GM12872 (cell line): ENCODE data around the gene DPP9.

Experiments used
- TF ChIP-seq, protein P1 (sequence below): IDR thresholded peaks from 3 replicates; pipeline ENCODE4 v1.5.1; 2011; ENCODE audit warnings: low read depth, mild to moderate bottlenecking, low read length, moderate library complexity; ENCODE audit not compliant: insufficient read depth

Gene DPP9

DNA sequence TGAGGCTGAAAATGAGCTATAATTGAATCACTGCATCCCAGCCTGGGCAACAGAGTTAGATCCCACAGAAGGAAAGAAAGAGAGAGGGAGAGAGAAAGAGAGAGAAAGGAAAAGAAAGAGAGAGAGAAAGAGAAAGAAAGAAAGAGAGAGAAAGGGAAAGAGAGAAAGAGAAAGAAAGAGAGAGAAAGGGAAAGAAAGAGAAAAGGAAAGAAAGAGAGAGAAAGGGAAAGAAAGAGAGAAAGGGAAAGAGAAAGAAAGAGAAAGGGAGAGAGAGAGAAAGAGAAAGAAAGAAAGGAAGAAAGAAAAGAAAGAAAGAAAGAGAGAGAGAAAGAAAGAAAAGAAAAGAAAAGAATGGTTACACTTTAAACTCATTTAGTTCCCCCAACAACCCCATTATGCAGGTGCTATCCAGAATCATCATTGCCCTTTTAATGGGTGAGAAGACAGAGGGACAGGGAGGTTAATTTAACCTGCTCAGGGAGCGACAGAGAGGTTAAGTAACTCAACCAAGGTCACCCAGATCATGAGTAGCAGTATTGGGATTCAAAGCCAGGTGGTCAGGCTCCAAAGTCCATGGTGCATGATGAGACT is 10.2 kb upstream of the DPP9 start:
- TF ChIP-seq, protein P1, sequence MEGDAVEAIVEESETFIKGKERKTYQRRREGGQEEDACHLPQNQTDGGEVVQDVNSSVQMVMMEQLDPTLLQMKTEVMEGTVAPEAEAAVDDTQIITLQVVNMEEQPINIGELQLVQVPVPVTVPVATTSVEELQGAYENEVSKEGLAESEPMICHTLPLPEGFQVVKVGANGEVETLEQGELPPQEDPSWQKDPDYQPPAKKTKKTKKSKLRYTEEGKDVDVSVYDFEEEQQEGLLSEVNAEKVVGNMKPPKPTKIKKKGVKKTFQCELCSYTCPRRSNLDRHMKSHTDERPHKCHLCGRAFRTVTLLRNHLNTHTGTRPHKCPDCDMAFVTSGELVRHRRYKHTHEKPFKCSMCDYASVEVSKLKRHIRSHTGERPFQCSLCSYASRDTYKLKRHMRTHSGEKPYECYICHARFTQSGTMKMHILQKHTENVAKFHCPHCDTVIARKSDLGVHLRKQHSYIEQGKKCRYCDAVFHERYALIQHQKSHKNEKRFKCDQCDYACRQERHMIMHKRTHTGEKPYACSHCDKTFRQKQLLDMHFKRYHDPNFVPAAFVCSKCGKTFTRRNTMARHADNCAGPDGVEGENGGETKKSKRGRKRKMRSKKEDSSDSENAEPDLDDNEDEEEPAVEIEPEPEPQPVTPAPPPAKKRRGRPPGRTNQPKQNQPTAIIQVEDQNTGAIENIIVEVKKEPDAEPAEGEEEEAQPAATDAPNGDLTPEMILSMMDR = no peak

DNA sequence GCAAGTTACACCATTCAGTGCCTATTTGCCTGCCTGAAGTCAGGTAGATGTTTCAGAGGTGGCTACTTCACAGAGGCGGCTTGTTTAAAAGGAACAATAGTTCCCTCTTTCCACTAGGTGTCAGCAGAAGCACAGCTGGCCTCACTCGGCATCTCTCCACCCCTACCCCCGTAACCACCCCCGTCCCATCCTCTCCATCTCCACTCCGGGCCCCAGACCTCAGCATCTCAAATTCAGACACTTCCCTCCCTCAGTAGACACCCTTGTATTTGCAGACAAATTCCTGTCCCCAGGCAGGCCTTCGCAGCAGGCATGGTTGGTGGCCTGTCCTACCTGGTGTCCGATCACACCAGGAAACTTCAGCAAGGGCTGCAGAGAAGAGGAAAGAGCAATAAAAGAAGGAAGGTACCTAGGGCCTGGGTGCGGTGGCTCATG is 9.1 kb upstream of the DPP9 start:
- TF ChIP-seq, protein P1 = peak; percentile 84

GRCh38 chr19:4730740-4731171 is 7.1 kb upstream of the DPP9 start:
- TF ChIP-seq, protein P1 = peak; percentile 82

DNA sequence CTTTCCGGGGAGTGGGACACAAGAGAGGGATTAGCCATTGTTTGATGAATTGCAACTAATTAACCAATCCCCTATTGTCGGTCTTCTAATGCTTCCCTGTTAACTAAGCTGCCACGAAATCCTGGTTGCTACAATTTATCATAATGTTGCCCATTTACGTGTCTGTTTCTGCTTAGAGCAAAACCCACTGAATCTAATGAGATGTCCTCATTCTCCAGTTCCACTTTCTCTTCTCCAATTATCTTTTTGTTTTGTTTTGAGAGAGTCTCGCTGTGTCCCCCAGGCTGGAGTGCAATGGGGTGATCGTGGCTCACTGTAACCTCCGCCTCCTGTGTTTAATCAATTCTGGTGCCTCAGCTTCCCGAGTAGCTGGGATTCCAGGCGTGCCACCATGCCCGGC is 5.2 kb upstream of the DPP9 start:
- TF ChIP-seq, protein P1 = no peak

GRCh38 chr19:4722671-4723594 is 709 bp downstream of the DPP9 start:
- TF ChIP-seq, protein P1 = no peak

DNA sequence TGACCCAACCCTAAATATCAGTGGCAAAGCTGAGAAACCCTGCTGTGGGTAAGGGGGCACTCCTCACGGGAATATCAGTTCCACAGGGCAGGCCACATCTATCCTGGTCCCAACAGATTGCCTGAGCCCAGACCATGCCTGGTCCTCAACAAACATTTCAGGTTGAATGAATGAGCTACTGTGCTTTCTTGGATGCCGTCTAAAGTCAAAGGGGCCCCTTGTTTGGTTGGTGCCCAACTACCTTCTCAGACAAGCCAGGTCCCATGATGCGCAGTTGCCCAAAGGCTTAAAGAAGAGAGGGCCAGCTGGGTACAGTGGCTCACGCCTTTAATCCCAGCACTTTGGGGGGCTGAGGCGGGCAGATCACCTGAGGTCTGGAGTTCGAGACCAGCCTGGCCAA is 2.4 kb downstream of the DPP9 start:
- TF ChIP-seq, protein P1 = no peak

GRCh38 chr19:4720037-4720700 is 3.5 kb downstream of the DPP9 start:
- TF ChIP-seq, protein P1 = no peak
